Stimulated activated CD8-positive, alpha-beta memory T cell treated with anti-CD3 and anti-CD28 coated beads, Interleukin-7, amount 100 ng/mL, for 48 hours (primary cell): ENCODE data around the gene ISCA2.
"Not testable (repeated sequence)": the region's sequence is repeated elsewhere in the genome, so short reads cannot be mapped to it uniquely, and the experiment has no call there.

Experiments used
- DNase-seq, 2 donors: peaks; one replicate each; pipeline ENCODE4 v3.0.0-alpha.2; 2020; ENCODE audit warnings: low read depth in 1 of 2; ENCODE audit errors: extremely low read depth in 1 of 2

ISCA2 gene

GRCh38 chr14:74493343-74494261, at the start of gene ISCA2:
Gene ISCA2 (plus strand): TSS chr14:74493765. CDS start chr14:74493775, 10 bp downstream.
- peak; percentile 100 for DNase-seq

- no peak for DNase-seq
Measured at GRCh38 chr14:74444866-74445265, 48.7 kb upstream of the ISCA2 start.

- not testable (repeated sequence) for DNase-seq
Measured at GRCh38 chr14:74454397-74454796, 39.2 kb upstream of the ISCA2 start.

- no peak for DNase-seq
Measured at GRCh38 chr14:74456684-74457564, 36.6 kb upstream of the ISCA2 start.

- no peak for DNase-seq
Measured at GRCh38 chr14:74457565-74457895, 36.0 kb upstream of the ISCA2 start.

- DNase-seq, result no peak
Measured at GRCh38 chr14:74459289-74459946, 34.1 kb upstream of the ISCA2 start.

- no peak for DNase-seq
Measured at GRCh38 chr14:74459976-74460375, 33.6 kb upstream of the ISCA2 start.

GRCh38 chr14:74462993-74463392, 30.6 kb upstream of the ISCA2 start:
- DNase-seq, result no peak

GRCh38 chr14:74463697-74464096, 29.9 kb upstream of the ISCA2 start:
- no peak for DNase-seq

GRCh38 chr14:74464785-74465184, 28.8 kb upstream of the ISCA2 start:
- no peak for DNase-seq

GRCh38 chr14:74465335-74465734, 28.2 kb upstream of the ISCA2 start:
- no peak for DNase-seq

GRCh38 chr14:74468513-74468912, 25.1 kb upstream of the ISCA2 start:
- no peak for DNase-seq

GRCh38 chr14:74469548-74470518, 23.7 kb upstream of the ISCA2 start:
- DNase-seq, result no peak

GRCh38 chr14:74472601-74473000, 21.0 kb upstream of the ISCA2 start:
- no peak for DNase-seq

GRCh38 chr14:74474376-74474775, 19.2 kb upstream of the ISCA2 start:
- no peak for DNase-seq

GRCh38 chr14:74475678-74476077, 17.9 kb upstream of the ISCA2 start:
- DNase-seq, result no peak

GRCh38 chr14:74476107-74476506, 17.5 kb upstream of the ISCA2 start:
- DNase-seq, result no peak

- no peak for DNase-seq
Measured at GRCh38 chr14:74476607-74477006, 17.0 kb upstream of the ISCA2 start.

GRCh38 chr14:74478996-74479635, 14.4 kb upstream of the ISCA2 start:
- no peak for DNase-seq

- no peak for DNase-seq
Measured at GRCh38 chr14:74480046-74480445, 13.5 kb upstream of the ISCA2 start.
